GM19438 (cell line): ENCODE data around the gene CYB5R2.
"Not testable (repeated sequence)": the region's sequence is repeated elsewhere in the genome, so short reads cannot be mapped to it uniquely, and the experiment has no call there.

ENCODE experiments used
- ATAC-seq: cut with Tn5 transposase; IDR thresholded peaks from one replicate; pipeline ENCODE4 v1.9.1; 2021; ENCODE audit warnings: low read depth; ENCODE audit not compliant: unreplicated experiment

Gene CYB5R2

DNA sequence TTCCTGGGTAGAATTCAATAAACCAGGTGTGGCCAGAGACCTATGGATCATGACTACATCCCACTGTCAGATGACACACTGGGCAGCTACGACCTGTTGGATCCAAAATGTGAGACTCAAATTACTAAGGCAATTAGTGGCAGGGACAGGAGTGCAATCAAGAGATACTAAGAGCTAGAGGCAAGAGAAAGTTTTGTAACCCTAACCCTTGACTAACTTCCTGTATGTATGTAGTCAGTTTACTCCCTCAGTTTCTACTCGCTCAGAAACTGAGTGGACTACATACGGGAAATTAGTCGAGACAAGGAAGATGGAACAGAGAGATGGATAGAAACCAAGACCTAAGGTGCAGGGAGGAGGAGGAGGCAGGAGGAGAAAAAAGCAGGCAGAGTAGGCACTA lies 2.7 kb downstream of the CYB5R2 start:
- no peak for ATAC-seq

DNA sequence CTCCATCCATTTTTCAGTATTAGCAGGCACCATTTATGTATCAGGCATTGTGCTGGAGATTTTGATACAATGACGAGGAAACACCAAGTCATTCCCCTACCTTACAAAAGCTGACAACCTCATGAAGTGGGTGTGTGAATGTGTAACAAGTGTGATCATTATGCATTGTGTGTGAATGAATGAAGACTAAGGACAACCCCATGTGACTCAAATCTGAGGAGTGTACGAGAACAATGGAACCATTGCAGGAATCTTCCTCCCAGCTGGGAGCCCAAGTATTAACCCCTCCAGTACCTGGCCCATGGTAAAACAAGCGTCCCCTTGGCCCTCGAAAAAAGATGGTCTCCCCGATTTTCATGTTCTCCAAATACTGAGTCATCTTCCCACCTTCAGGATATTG lies 4.4 kb downstream of the CYB5R2 start:
- no peak for ATAC-seq

DNA sequence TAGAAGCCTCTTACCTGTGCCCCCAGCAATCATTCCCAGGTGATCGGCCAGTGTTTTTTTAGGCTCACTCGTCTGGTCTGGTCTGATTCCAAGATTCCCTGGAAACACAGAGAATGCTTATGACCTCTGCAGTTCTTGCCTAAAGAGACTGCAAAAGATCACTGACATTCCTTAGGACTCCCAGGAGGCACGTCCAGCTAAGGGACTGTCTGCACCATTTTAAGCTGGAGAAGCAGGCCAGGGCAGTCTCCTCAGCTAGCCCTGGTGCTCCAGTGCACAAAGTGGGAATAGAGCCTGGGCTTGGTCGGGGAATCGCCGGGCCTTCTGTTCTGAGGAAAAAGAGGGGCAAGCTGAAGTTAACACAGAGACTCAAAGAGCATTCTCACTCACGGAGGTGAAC lies 4.8 kb downstream of the CYB5R2 start:
- no peak for ATAC-seq

DNA sequence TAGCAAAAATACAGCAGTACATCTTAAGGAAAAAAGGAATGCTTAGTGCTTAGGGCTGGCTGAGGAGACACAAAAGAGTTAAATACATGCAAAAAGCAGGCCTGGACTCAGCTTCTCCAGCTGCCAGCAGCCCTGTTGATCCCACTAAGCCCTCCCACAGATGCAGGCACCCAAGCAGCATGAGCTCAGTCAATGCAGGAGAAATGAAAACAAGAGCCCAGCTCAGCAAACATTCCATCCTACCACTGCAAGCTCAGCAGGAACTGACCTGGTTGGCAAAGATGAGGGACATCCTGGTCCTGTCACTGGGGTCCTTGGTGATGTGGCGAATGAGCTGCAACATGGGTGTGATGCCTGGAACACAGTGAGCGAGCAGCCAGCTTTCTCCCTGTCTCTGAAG lies 5.8 kb downstream of the CYB5R2 start:
- no peak for ATAC-seq

DNA sequence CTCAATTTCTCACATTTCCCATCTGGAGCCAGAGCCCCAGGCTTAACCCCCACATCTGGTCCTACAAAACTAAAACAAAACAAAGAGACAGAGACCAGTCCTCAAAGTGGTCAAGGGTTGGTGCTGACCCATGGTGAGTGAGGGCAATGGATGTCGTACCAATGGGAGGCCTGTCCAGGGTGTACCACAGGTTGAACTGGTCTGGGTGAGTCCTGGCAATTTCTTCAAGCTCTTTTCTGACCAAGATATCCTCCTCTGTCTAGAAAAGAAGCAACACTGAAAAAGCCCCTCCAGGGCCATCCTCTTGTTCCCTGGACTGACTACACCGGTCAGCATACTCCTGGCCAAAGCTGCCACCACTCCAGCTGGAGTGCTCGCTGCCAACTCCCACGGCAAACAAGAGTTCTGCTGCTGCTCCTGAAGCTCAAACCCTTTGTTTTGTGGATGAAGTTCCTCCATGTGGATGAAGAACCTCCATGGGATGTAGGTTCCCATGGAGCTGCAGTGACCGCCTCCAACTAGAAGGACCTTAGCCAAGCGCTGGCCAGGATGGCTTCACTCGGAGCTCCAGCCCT lies 6.9 kb downstream of the CYB5R2 start:
- ATAC-seq: no peak

DNA sequence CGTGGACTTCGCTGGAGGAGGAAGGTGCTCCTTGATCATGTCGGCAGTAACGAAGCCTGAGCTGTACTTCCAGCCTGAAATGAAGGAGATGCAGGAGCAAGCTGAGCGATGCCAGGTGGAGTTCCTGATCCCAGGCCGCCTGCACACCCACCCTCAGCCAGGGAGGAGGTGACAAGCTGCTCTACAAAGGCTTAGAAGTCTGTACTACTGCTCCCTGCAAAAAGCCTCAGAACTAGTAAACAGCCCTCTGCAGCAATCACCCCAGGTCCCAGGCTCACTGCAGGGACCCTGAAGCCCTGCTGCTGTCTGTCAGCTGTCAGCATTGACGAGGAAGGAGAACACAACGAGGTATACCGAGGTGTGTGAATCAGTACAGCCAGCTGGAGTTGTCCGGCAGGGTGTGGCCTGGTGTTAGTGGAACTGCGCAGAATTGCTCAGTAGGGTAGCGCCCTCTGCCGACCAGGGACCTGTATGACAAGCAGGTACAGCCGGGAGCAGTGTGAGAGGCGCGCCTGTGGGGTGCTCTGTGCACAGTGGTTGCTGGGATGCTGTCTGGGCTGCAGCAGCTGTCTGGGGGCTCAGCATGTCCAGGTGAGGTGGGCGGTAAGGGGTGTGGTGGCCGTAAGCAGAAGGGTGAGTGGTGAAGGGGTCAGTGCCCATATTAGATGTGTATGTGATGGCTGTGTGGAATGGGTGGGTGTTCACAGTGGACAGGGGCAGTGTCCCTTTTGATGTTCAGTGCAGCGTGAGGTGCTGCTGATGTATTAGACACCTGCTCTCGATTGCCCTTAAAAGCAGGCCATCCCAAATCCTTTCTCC lies 7.6 kb downstream of the CYB5R2 start:
- peak; percentile 99 for ATAC-seq

DNA sequence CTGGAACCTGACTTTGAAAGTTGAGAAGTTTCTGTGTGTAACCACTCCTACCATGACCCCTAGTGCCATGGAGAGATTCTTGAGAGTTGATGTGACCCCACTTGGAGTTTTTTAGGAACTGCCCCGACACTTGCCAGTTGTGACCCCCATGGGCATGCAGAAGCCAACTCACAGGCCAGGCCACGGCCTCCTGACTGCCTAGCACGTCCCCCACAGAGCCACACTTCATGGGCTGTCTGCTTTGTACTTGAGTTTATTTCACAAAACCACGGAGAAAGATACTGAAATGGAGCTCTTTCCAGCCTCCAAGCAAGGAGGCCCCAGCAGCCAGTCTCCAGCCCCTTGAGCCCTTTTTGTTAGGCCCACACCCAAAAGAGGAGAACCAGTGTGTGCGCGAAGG lies 8.4 kb downstream of the CYB5R2 start:
- ATAC-seq: no peak

DNA sequence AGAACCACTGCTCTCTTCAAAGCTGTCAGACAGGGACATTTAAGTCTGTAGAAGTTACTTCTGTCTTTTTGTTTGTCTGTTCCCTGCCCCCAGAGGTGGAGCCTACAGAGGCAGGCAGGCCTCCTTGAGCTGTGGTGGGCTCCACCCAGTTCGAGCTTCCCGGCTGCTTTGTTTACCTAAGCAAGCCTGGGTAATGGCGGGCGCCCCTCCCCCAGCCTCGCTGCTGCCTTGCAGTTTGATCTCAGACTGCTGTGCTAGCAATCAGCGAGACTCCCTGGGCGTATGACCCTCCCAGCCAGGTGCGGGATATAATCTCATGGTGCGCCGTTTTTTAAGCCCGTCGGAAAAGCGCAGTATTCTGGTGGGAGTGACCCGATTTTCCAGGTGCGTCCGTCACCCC lies 9.8 kb downstream of the CYB5R2 start:
- not testable (repeated sequence) for ATAC-seq

DNA sequence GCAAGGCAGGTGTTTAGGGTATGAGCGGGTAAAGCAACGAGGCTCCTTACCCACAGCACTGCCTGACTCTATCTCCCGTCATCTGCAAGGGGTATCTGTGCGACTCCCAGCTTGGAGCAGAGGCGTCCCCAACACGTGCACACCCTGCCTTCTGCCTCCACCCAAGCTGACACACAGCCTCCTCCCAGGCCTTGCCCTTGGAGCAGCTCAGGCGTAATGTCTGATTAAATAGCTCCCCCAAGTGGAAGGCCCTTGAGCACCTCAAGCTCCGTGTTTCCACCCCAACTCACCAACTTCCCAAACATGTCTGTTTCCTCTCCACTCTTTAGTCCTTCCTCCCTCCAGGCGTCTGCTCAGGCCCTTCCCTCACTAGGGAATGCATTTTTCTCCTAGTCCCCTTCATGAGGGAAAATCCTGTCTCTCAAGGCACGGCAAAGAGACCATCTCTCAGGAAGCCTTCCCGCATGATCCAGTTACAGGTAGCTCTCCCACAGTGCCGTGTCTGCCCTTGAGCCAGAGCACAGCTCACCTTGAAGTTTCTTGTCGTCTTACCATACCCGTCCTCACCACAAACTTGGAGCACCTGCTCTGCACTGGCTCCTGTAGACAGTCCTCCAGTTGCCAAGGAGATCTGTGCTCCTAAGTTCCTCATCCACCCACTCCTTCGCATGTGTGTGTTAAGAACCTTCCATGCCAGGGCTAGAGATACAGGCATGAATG lies 15.8 kb downstream of the CYB5R2 start:
- ATAC-seq: no peak

DNA sequence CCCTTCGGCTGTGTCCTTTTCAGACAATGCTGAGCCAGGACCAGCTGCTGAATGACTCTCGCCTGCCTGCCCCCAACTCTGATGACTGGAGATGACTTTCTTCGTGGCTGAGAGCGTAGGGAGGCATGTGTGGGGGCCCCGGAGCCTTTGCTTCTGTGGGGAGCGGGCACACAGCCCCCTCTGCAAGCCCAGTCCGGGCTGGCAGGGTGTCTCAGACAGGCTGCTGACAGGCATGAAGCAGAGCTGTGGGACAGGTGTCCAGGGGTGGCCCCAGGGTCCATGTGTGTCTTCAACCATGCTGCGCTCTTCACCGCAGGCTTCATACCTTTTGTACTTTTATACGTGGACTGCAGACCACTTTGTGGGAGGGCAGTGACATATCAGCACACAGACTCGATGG lies 16.6 kb downstream of the CYB5R2 start:
- ATAC-seq: no peak

DNA sequence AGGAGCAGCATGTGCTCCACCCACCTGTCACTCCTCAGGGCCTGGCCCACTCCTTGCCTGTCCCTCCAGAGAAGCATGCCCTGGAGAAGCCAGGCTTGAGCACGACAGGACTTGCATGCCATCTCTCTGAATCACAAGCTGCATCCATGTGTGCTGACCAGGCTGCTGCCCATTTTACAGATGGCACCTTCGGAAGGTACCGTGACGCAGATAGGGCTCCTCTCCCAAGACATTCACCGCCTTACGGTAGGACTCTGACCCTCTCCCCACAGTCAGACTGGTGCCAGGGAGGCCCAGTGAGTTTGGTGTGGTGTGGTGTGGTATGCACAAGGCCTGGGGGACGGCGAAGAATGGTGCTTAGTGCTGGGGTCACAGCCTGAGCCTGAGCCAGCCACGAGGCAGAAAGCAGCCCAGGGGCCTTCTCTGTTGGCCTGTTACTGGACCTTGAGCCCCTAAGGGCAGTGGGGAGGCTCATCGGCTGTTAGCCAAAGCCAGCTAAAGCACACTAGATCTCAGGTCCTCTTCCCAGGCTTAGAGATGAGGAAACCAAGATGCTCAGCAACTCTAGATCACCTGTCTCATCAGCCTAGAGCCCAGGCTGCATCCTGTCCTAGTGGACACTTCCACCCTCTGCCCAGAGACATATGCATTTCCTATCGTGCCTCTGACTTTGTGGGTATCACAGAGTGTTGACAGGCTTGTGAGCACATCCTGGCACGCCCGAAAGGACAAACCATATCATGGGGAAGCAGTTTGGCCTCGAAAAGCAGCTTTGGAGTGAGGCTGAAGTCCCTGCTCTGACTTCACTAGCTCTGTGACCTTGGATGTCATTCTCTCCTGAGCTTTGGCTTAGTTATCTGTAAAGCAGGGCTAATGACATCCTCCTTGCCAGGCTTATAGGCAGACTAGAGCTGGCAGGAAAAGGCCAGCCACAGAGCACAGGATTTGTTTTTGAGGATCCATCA lies 17.8 kb downstream of the CYB5R2 start:
- no peak for ATAC-seq

DNA sequence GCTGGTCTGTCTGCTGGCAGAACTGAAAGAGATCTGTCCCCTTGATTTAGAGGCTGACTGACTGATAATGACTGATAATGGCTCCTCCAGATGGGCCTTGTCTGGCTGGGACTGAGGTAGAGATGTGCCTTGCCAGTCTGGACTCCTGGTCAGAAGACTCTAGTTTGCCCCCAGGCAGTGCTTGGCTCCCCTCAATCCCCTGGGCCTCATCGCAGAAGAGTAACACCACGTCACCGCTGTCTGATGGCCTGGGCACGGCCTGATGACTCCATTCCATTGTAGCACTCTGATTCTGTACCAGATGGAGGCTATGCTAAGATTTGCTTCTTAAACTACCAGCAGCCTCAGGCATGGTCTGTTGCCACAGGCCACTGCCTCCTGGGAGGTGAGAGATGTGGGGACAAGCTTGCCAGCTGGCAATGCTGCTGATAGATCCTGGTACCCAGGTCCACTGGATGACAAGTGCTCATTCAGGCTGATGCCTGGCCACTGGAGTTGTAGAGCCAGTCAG lies 19.1 kb downstream of the CYB5R2 start:
- ATAC-seq: no peak

DNA sequence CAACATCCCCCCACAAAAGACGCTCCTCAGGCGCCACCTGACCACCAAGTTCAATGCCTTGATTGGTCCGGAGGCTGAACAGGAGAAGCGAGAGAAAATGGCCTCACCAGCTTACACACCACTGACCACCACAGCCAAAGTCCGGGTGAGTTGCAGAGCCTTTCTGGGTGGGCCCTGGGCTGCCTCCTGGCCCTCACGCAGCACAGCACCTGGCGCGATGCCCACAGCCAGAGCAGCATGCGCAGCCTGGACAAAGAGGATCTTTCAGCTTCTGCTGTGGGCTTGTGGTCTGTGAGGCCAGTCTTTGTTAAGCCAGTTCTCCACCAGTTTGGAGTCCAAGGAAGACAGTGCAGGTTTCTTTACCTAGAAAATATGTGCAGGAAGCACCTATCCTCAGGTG lies 21.6 kb downstream of the CYB5R2 start:
- ATAC-seq: no peak

DNA sequence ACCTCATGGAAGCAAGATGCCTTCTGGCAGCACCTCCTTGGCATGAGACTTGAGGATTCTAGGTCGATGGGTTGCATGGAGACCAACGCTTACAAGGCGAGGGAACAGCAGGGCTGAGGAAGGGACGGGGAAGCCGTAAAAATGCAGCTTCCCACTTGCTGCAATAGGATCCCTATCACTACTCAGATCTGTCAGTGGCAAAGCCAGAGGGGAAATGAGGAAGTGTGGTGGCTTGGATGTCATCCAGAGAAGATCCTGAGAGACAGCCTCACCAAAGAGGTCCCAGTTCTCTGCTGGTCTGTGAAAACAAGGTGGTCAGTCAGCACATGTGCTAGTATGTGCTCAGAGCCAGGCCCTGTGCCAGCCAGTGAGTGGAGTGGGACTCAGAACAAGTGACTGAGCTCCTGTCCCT lies 22.2 kb downstream of the CYB5R2 start:
- ATAC-seq: no peak

DNA sequence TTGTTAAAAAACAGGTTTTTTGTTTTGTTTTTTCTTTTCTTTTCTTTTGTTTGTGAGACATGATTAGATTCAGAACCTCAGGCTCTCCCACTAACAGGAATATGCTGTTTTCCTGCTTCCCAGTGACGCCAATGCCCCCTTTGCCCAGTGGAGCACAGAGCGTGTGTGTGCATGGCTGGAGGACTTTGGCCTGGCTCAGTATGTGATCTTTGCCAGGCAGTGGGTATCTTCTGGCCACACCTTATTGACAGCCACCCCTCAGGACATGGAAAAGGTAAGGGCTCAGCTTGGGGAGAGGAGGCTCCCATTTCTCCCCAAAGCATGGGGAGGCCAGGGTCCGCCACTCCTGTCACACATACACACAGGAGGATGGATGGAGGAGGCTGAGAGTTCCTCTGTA lies 25.0 kb downstream of the CYB5R2 start:
- no peak for ATAC-seq

DNA sequence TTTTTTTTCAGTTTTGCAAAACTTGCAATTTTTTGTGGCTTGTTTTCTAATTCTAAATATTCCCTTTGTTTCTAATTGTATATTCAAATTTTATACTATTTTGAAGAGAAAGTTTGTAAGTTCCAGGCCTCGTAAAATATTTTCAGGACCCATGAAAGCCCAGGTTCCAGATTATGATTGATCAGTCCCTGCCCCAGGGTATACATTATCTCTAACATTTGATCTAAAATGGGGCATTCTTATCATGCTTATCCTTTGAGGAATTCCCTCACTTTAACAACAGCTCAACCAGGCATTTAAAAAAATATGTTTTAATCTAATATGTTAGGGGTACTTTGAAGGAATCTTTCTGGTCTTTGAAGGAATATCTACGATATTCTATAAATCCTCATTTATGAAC lies 26.4 kb downstream of the CYB5R2 start:
- ATAC-seq: no peak

DNA sequence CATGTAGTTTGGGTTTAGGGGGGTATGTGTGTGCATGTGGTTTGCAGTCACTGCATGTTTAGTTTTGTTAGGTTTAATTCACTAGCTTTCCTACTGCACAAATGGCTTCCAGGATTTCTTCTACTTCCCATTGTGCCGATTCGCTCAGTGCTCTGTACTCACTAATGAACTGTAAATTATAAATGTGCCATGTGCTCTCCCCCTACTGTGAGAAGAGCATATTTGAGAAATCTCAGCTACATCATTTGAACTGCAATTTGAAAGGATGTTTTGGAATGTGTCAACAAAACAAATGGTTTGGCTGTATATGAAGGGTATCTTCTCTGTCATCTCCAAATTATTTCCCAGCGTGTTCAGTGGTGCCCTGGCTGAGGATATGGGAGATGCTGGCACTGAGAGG lies 28.1 kb downstream of the CYB5R2 start:
- no peak for ATAC-seq

DNA sequence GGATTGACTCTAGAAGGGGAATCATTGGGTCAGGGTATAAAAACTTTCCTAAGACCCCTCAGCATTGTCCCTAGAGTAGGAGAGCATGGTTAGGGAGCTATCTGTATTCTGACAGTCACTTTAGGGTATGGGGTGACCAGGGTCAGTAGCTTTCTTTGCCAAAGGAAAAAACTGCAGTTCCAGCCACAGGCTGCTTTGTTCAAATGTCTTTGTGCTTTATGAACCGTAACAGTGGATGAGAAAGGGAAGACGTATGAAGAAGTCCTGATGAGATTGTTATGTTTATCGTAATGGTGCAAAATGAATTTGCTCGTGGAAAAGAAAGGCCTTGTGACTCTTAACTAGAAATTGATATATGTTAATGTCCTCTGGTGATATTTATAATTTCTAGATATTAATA lies 30.0 kb downstream of the CYB5R2 start:
- no peak for ATAC-seq

DNA sequence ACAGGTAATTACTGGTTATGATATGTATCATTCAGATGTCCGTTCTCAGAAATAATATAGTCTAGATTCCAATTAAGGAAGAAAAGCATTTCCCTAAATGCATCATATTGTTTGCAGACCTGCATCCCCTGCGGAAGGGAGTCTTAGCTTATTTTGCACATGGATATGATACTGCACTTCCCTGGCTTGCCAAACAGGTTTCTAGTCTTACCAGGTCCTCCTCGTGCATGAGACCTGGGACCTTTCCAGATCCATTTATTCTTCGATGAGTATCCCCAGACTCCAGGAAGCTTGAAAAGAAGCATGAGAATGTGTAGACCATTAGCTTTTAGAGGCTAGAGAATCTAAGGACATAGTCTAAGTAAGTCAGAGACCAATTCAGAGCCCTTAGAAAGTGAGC lies 30.6 kb downstream of the CYB5R2 start:
- ATAC-seq: no peak

DNA sequence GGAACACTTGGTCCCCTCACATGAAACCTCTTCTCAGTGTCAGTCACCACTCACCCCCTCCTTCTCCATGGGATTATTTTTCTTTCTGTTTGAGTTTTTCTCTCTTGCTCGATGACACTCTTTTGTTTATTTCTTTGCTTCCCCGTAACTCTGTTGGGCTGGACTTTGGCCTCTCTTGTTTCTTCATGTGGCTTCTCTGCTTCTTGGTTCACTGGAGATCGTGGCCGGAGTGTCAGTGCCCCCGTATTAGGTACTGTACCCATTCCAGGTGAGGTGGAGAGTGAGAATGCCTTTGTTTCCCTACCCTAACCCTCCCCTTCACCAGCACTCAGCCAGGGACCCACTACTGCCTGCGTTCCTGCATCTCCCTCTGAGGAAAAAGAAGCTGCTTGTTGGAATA lies 32.5 kb downstream of the CYB5R2 start:
- no peak for ATAC-seq

DNA sequence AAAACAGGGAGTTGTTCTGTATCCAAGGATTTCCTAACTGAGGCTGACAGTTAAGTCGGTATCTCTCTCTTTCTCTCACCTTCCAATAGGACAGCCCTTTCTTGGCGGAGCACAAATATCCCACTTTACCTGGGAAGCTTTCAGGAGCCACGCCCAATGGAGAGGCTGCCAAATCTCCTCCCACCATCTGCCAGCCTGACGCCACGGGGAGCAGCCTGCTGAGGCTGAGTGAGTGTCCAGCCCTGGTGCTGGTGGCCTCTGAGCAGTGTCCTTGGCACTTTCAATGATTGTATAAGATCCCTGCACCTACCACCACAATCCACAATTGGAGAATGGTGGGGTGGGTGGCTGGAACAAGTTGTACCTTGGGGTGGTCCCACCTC lies 33.7 kb downstream of the CYB5R2 start:
- ATAC-seq: no peak
